Measurements from ENCODE around the gene ROBO3.

The ROBO3 gene

GRCh38 chr11:124896821-124897391, 31.7 kb downstream of the ROBO3 start:
- Histone ChIP-seq H2AK5ac (ENCODE audit: low read length) (no peak overlapping the region), H3K4me3 (ENCODE audit: low read depth, low read length) (no peak overlapping the region), H4K91ac (ENCODE audit: low read depth, low read length) (peak overlapping the region; percentile 54), H3K9me3 (ENCODE audit: insufficient read depth, low read depth, low read length) (peaks cover 2% of the 10 kb centered on the region), H2BK12ac (ENCODE audit: low read length) (peak overlapping the region; percentile 42), H3K36me3 (ENCODE audit: control insufficient read depth in 1 of 2, insufficient read depth in 2 of 2, low read length in 2 of 2) (no peaks in the 10 kb centered on the region), H2BK120ac (ENCODE audit: insufficient read depth, low read length, poor library complexity) (peak overlapping the region; percentile 15), H3K79me1 (ENCODE audit: low read length) (peaks cover 3% of the 10 kb centered on the region), H3K27ac (ENCODE audit: low read depth, low read length) (no peak overlapping the region), H3K79me2 (ENCODE audit: control insufficient read depth, insufficient read depth, low read length, poor library complexity) (no peaks in the 10 kb centered on the region), H3K4me1 (ENCODE audit: control insufficient read depth in 1 of 2, insufficient read depth in 2 of 2, low read length in 2 of 2) (peaks cover 22 to 27% of the 10 kb centered on the region in 2 experiments), H4K12ac (ENCODE audit: low read depth, low read length) (no peak overlapping the region), H4K8ac (ENCODE audit: low read depth, low read length) (peak overlapping the region; percentile 34), H3K4ac (ENCODE audit: low read depth, low read length) (no peak overlapping the region), H3K4me2 (ENCODE audit: low read length) (no peak overlapping the region), H3K9ac (ENCODE audit: low read length) (no peak overlapping the region), H3K18ac (ENCODE audit: low read length) (no peak overlapping the region), H3K14ac (ENCODE audit: low read length) (peak overlapping the region; percentile 25), H3K23ac (ENCODE audit: low read length) (no peak overlapping the region), H3K27me3 (ENCODE audit: insufficient read depth, low read length) (no peaks in the 10 kb centered on the region), H2BK5ac (ENCODE audit: low read depth, low read length, poor library complexity) (no peak overlapping the region), H2AFZ (ENCODE audit: insufficient read depth, low read length, poor library complexity) (no peak overlapping the region)
- WGBS (ENCODE audit: extremely low coverage, insufficient coverage, insufficient read length): no CpG with 5 or more reads among the region's 9 CpGs
- no peak for DNase-seq

GRCh38 chr11:124897674-124898262, 32.5 kb downstream of the ROBO3 start, which contains the start of gene ROBO4:
ROBO4 (minus strand) TSS chr11:124897865; CDS start chr11:124897795, 70 bp downstream.
- H3K27ac ChIP-seq (ENCODE audit: low read depth, low read length): no peak within 1 kb of the TSS
- H3K36me3 ChIP-seq (ENCODE audit: control insufficient read depth in 1 of 2, insufficient read depth in 2 of 2, low read length in 2 of 2): no peaks in the 10 kb centered on the region
- peak within 1 kb of the TSS; percentile 54 for H4K91ac ChIP-seq (ENCODE audit: low read depth, low read length)
- H2AK5ac ChIP-seq (ENCODE audit: low read length): no peak within 1 kb of the TSS
- H2BK5ac ChIP-seq (ENCODE audit: low read depth, low read length, poor library complexity): no peak within 1 kb of the TSS
- peaks cover 22 to 27% of the 10 kb centered on the region in 2 experiments for H3K4me1 ChIP-seq (ENCODE audit: control insufficient read depth in 1 of 2, insufficient read depth in 2 of 2, low read length in 2 of 2)
- no CpG with 5 or more reads among the region's 12 CpGs for WGBS (ENCODE audit: extremely low coverage, insufficient coverage, insufficient read length)
- peak within 1 kb of the TSS; percentile 15 for H2BK120ac ChIP-seq (ENCODE audit: insufficient read depth, low read length, poor library complexity)
- no peak within 1 kb of the TSS for H3K9ac ChIP-seq (ENCODE audit: low read length)
- H2AFZ ChIP-seq (ENCODE audit: insufficient read depth, low read length, poor library complexity): no peak within 1 kb of the TSS
- no peak within 1 kb of the TSS for H3K4me3 ChIP-seq (ENCODE audit: low read depth, low read length)
- no peak for DNase-seq
- peak within 1 kb of the TSS; percentile 25 for H3K14ac ChIP-seq (ENCODE audit: low read length)
- H3K18ac ChIP-seq (ENCODE audit: low read length): no peak within 1 kb of the TSS
- H3K79me2 ChIP-seq (ENCODE audit: control insufficient read depth, insufficient read depth, low read length, poor library complexity): no peaks in the 10 kb centered on the region
- H4K12ac ChIP-seq (ENCODE audit: low read depth, low read length): no peak within 1 kb of the TSS
- H3K23ac ChIP-seq (ENCODE audit: low read length): no peak within 1 kb of the TSS
- H3K4me2 ChIP-seq (ENCODE audit: low read length): no peak within 1 kb of the TSS
- H3K9me3 ChIP-seq (ENCODE audit: insufficient read depth, low read depth, low read length): peaks cover 2% of the 10 kb centered on the region
- no peaks in the 10 kb centered on the region for H3K27me3 ChIP-seq (ENCODE audit: insufficient read depth, low read length)
- peak within 1 kb of the TSS; percentile 42 for H2BK12ac ChIP-seq (ENCODE audit: low read length)
- peak within 1 kb of the TSS; percentile 34 for H4K8ac ChIP-seq (ENCODE audit: low read depth, low read length)
- no peak within 1 kb of the TSS for H3K4ac ChIP-seq (ENCODE audit: low read depth, low read length)
- peaks cover 3% of the 10 kb centered on the region for H3K79me1 ChIP-seq (ENCODE audit: low read length)

- H3K14ac ChIP-seq (ENCODE audit: low read length): no peak overlapping the region
- no peaks in the 10 kb centered on the region for H3K79me2 ChIP-seq (ENCODE audit: control insufficient read depth, insufficient read depth, low read length, poor library complexity)
- no peak overlapping the region for H3K4me3 ChIP-seq (ENCODE audit: low read depth, low read length)
- H3K4ac ChIP-seq (ENCODE audit: low read depth, low read length): no peak overlapping the region
- no peak overlapping the region for H2BK5ac ChIP-seq (ENCODE audit: low read depth, low read length, poor library complexity)
- H3K23ac ChIP-seq (ENCODE audit: low read length): no peak overlapping the region
- H4K91ac ChIP-seq (ENCODE audit: low read depth, low read length): no peak overlapping the region
- H3K36me3 ChIP-seq (ENCODE audit: control insufficient read depth in 1 of 2, insufficient read depth in 2 of 2, low read length in 2 of 2): no peaks in the 10 kb centered on the region
- no peak overlapping the region for H2BK120ac ChIP-seq (ENCODE audit: insufficient read depth, low read length, poor library complexity)
- H4K12ac ChIP-seq (ENCODE audit: low read depth, low read length): no peak overlapping the region
- no peak overlapping the region for H3K9ac ChIP-seq (ENCODE audit: low read length)
- no peak overlapping the region for H2AK5ac ChIP-seq (ENCODE audit: low read length)
- no peak overlapping the region for H2AFZ ChIP-seq (ENCODE audit: insufficient read depth, low read length, poor library complexity)
- no peak overlapping the region for H4K8ac ChIP-seq (ENCODE audit: low read depth, low read length)
- peaks cover 2% of the 10 kb centered on the region for H3K9me3 ChIP-seq (ENCODE audit: insufficient read depth, low read depth, low read length)
- no peak overlapping the region for H3K4me2 ChIP-seq (ENCODE audit: low read length)
- WGBS (ENCODE audit: extremely low coverage, insufficient coverage, insufficient read length): no CpG with 5 or more reads among the region's 3 CpGs
- H2BK12ac ChIP-seq (ENCODE audit: low read length): no peak overlapping the region
- DNase-seq: no peak
- H3K4me1 ChIP-seq (ENCODE audit: control insufficient read depth in 1 of 2, insufficient read depth in 2 of 2, low read length in 2 of 2): peaks cover 22 to 27% of the 10 kb centered on the region in 2 experiments
- H3K27ac ChIP-seq (ENCODE audit: low read depth, low read length): no peak overlapping the region
- peaks cover 3% of the 10 kb centered on the region for H3K79me1 ChIP-seq (ENCODE audit: low read length)
- no peak overlapping the region for H3K18ac ChIP-seq (ENCODE audit: low read length)
- no peaks in the 10 kb centered on the region for H3K27me3 ChIP-seq (ENCODE audit: insufficient read depth, low read length)
Measured at GRCh38 chr11:124898263-124898680, 33.0 kb downstream of the ROBO3 start.

GRCh38 chr11:124898711-124899110, 33.5 kb downstream of the ROBO3 start:
- H3K4me3 ChIP-seq (ENCODE audit: low read depth, low read length): no peak overlapping the region
- peaks cover 3% of the 10 kb centered on the region for H3K79me1 ChIP-seq (ENCODE audit: low read length)
- no peak overlapping the region for H3K4ac ChIP-seq (ENCODE audit: low read depth, low read length)
- H3K18ac ChIP-seq (ENCODE audit: low read length): no peak overlapping the region
- H3K27ac ChIP-seq (ENCODE audit: low read depth, low read length): no peak overlapping the region
- H3K27me3 ChIP-seq (ENCODE audit: insufficient read depth, low read length): no peaks in the 10 kb centered on the region
- peaks cover 22 to 27% of the 10 kb centered on the region in 2 experiments for H3K4me1 ChIP-seq (ENCODE audit: control insufficient read depth in 1 of 2, insufficient read depth in 2 of 2, low read length in 2 of 2)
- no peak overlapping the region for H2BK12ac ChIP-seq (ENCODE audit: low read length)
- no peak overlapping the region for H3K23ac ChIP-seq (ENCODE audit: low read length)
- no peak overlapping the region for H2AFZ ChIP-seq (ENCODE audit: insufficient read depth, low read length, poor library complexity)
- no peaks in the 10 kb centered on the region for H3K79me2 ChIP-seq (ENCODE audit: control insufficient read depth, insufficient read depth, low read length, poor library complexity)
- H4K12ac ChIP-seq (ENCODE audit: low read depth, low read length): no peak overlapping the region
- no peak overlapping the region for H3K14ac ChIP-seq (ENCODE audit: low read length)
- H4K91ac ChIP-seq (ENCODE audit: low read depth, low read length): no peak overlapping the region
- no peak overlapping the region for H3K4me2 ChIP-seq (ENCODE audit: low read length)
- H3K9ac ChIP-seq (ENCODE audit: low read length): no peak overlapping the region
- H3K36me3 ChIP-seq (ENCODE audit: control insufficient read depth in 1 of 2, insufficient read depth in 2 of 2, low read length in 2 of 2): no peaks in the 10 kb centered on the region
- no peak for DNase-seq
- H2BK120ac ChIP-seq (ENCODE audit: insufficient read depth, low read length, poor library complexity): no peak overlapping the region
- no peak overlapping the region for H2BK5ac ChIP-seq (ENCODE audit: low read depth, low read length, poor library complexity)
- no CpG with 5 or more reads among the region's 5 CpGs for WGBS (ENCODE audit: extremely low coverage, insufficient coverage, insufficient read length)
- no peak overlapping the region for H2AK5ac ChIP-seq (ENCODE audit: low read length)
- no peak overlapping the region for H4K8ac ChIP-seq (ENCODE audit: low read depth, low read length)
- peaks cover 2% of the 10 kb centered on the region for H3K9me3 ChIP-seq (ENCODE audit: insufficient read depth, low read depth, low read length)
